Loucy (cell line): ENCODE measurements around the gene KDM4C.

Experiments used
- EZH2phosphoT487 ChIP-seq: fragments of 200-600 bp; IDR thresholded peaks from 2 replicates; pipeline ENCODE4 v1.6.1; 2018; ENCODE audit warnings: antibody characterized with exemption, mild to moderate bottlenecking, moderate library complexity, borderline replicate concordance
- TF ChIP-seq, protein P1 (sequence below): fragments of 200-600 bp; sonication (generic); conservative IDR thresholded peaks from 2 replicates; pipeline ENCODE4 v1.5.1; 2014; ENCODE audit warnings: mild to moderate bottlenecking, antibody characterized with exemption, low read length

- TF ChIP-seq, protein P1, sequence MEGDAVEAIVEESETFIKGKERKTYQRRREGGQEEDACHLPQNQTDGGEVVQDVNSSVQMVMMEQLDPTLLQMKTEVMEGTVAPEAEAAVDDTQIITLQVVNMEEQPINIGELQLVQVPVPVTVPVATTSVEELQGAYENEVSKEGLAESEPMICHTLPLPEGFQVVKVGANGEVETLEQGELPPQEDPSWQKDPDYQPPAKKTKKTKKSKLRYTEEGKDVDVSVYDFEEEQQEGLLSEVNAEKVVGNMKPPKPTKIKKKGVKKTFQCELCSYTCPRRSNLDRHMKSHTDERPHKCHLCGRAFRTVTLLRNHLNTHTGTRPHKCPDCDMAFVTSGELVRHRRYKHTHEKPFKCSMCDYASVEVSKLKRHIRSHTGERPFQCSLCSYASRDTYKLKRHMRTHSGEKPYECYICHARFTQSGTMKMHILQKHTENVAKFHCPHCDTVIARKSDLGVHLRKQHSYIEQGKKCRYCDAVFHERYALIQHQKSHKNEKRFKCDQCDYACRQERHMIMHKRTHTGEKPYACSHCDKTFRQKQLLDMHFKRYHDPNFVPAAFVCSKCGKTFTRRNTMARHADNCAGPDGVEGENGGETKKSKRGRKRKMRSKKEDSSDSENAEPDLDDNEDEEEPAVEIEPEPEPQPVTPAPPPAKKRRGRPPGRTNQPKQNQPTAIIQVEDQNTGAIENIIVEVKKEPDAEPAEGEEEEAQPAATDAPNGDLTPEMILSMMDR: no peak
- no peak for TF ChIP-seq EZH2phosphoT487
Observed at GRCh38 chr9:6905850-6906375, 148.1 kb downstream of the KDM4C start.
